ENCODE measurements around the gene TRIM54. TPM values are rescaled to one million over a fixed set of nuclear protein-coding genes. Genes with fewer than 3 reads are reported as not detected.

Gene TRIM54
- total and polyA plus RNA-seq, 9 donors: 0.12 to 0.72 (median 0.28) TPM; not detected in 3

DNA sequence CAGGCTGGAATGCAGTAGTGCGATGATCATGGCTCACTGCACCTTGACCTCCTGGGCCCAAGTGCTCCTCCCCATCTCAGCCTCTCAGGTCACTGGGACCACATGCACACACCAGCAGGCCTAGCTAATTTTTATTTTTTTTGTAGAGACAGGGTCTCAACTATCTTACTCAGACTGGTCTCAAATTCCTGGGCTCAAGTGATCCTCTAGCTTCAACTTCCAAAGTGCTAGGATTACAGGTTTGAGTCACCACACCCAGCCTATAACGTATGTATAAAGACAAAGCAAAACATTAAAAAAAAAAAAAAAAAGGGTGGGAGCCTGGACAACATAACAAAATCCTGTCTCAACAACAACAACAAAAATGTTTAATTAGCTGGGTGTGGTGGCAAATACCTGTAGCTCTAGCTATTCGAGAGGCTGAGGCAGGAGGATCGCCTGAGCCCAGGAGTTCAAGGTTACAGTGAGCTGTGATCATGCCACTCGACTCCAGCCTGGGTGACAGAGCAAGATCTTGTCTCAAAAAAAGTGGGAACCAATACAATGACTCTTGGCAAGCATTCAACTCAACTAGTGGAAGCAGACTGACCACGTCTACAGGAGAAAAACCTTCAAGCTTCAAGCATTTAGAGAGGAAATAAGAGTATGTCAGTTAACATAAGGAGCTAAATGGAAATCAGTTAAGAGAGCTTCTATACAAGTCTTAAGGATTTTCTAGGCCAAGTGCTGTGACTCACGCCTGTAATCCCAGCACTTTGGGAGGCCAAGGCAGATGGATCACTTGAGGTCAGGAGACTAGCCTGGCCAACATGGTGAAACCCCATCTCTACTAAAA lies 71.8 kb downstream of the TRIM54 start:
- TF ChIP-seq POLR2A (IDR thresholded peaks at IDR 0.05) (no peak), EP300 (IDR thresholded peaks at IDR 0.05) (no peak)
- TF ChIP-seq, protein P1, sequence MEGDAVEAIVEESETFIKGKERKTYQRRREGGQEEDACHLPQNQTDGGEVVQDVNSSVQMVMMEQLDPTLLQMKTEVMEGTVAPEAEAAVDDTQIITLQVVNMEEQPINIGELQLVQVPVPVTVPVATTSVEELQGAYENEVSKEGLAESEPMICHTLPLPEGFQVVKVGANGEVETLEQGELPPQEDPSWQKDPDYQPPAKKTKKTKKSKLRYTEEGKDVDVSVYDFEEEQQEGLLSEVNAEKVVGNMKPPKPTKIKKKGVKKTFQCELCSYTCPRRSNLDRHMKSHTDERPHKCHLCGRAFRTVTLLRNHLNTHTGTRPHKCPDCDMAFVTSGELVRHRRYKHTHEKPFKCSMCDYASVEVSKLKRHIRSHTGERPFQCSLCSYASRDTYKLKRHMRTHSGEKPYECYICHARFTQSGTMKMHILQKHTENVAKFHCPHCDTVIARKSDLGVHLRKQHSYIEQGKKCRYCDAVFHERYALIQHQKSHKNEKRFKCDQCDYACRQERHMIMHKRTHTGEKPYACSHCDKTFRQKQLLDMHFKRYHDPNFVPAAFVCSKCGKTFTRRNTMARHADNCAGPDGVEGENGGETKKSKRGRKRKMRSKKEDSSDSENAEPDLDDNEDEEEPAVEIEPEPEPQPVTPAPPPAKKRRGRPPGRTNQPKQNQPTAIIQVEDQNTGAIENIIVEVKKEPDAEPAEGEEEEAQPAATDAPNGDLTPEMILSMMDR (IDR thresholded peaks at IDR 0.05): no peak
- no peak for DNase-seq
- Histone ChIP-seq H3K4me3 (no peak overlapping the region), H3K27me3 (no peaks in the 10 kb centered on the region), H3K36me3 (no peaks in the 10 kb centered on the region), H3K9me3 (no peaks in the 10 kb centered on the region), H3K4me1 (ENCODE audit: insufficient read depth) (peaks cover 7% of the 10 kb centered on the region), H3K27ac (no peak overlapping the region)
- WGBS, 3 donors: 69 to 74% (median 71%) methylated on average over 7 of the region's 7 CpGs
- intact Hi-C loops (cut with DNase I): no loop called here

DNA sequence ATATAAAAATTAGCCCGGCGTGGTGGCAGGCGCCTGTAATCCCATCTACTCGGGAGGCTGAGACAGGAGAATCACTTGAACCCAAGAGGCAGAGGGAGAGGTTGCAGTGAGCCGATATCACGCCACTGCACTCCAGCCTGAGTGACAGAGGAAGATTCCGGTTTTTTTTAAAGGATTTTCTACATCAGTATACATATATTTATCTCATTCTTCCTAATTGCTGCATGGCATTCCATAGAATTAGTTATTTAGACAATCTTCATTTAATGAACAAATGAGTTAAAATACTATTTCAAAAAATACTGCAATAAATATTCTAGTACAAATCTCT lies 72.3 kb downstream of the TRIM54 start:
- peaks cover 7% of the 10 kb centered on the region for H3K4me1 ChIP-seq (ENCODE audit: insufficient read depth)
- no peaks in the 10 kb centered on the region for H3K27me3 ChIP-seq
- 88 to 93% (median 89%) methylated on average over 7 of the region's 7 CpGs for WGBS, 3 donors
- no peak for DNase-seq
- H3K36me3 ChIP-seq: no peaks in the 10 kb centered on the region
- no peak overlapping the region for H3K4me3 ChIP-seq
- TF ChIP-seq EP300 (IDR thresholded peaks at IDR 0.05): no peak
- TF ChIP-seq, protein P1 (IDR thresholded peaks at IDR 0.05): no peak
- intact Hi-C loops (cut with DNase I): no loop called here
- H3K27ac ChIP-seq: no peak overlapping the region
- H3K9me3 ChIP-seq: no peaks in the 10 kb centered on the region

DNA sequence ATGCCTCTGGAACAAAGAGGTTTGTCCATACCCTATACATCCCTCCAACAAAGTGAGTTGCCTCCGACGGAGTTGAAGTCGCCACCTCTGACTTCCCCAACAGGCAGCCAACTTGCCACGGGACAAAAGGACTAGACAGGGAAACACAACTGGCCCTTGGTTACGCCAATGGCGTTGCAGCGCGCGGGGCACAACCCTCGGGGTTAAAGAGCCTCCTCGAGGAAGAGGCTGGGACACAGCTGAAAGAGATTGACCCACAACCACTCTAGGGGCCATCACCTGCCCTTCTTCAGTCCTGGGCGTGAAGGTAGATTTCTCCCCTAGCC lies 73.8 kb downstream of the TRIM54 start:
- Histone ChIP-seq H3K4me1 (ENCODE audit: insufficient read depth) (peaks cover 7% of the 10 kb centered on the region), H3K27ac (peak overlapping the region; percentile 18 to 71), H3K27me3 (no peaks in the 10 kb centered on the region), H3K4me3 (peak overlapping the region; percentile 89), H3K36me3 (no peaks in the 10 kb centered on the region), H3K9me3 (no peaks in the 10 kb centered on the region)
- peak in 3 of 5 donors; percentile 23 to 44 (median 35) for DNase-seq
- intact Hi-C loops (cut with DNase I): no loop called here
- WGBS, 3 donors: 0 to 1% (median 0%) methylated on average over 12 of the region's 12 CpGs
- TF ChIP-seq, protein P1 (IDR thresholded peaks at IDR 0.05): no peak
- TF ChIP-seq POLR2A (IDR thresholded peaks at IDR 0.05) (no peak), EP300 (IDR thresholded peaks at IDR 0.05) (no peak)

DNA sequence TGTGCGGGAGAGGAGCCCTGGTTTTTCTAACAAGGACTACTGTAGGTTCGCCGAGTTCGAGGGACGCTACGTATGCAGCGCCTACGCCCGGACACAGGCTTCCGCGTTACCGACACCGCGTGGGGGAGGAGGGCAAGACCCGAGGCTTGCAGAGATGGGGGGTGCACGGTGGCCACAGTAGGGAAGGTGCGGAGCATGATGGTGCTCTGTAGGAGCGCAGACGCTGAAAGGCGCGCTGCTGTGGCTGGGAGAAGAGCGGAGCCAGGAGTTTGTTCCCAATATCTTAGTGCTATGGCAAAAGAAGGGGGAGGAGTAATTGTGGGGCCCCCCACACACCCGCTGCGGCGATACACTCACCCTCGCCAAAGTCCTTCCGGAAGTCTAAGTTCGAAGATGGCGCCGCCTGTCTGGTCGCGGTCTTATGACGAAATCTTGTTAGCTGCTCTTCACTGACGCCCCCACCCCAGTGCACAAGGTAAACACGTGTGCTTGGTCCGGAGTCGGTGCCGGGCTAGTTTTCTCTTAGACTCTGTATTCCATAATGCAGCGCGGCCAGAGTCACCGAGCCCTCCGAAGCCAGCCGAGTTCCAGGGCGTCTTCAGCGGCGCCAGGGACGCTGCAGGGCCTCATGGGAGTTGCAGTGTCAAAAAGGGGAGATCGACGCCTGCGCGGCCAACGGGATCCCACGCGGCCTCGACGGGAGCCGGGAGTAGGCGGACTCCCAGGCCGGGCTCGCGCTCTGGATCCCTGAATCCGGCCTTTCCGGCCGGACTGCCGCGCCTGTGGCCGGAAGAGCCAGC lies 74.4 kb downstream of the TRIM54 start, which contains the start of gene GTF3C2:
Gene GTF3C2, minus strand, starts transcription at position 383 of the 800 bp plus-strand sequence. CDS start 13,210 bp downstream, outside the sequence.
- H3K27me3 ChIP-seq: no peaks in the 10 kb centered on the region
- WGBS, 3 donors: 0 to 1% (median 0%) methylated on average over 67 of the region's 67 CpGs
- no peak for TF ChIP-seq EP300 (IDR thresholded peaks at IDR 0.05)
- TF ChIP-seq, protein P1 (IDR thresholded peaks at IDR 0.05): peak in 1 of 3 donors; percentile 10
- TF ChIP-seq POLR2A (IDR thresholded peaks at IDR 0.05): peak; percentile 38
- no peaks in the 10 kb centered on the region for H3K36me3 ChIP-seq
- peak; percentile 92 to 97 (median 93) for DNase-seq
- H3K27ac ChIP-seq: peak within 1 kb of the TSS; percentile 18 to 71
- peaks cover 7% of the 10 kb centered on the region for H3K4me1 ChIP-seq (ENCODE audit: insufficient read depth)
- intact Hi-C loops (cut with DNase I): no loop called here
- H3K4me3 ChIP-seq: peak within 1 kb of the TSS; percentile 89
- H3K9me3 ChIP-seq: no peaks in the 10 kb centered on the region

Other genes starting within 250 kb of the TRIM54 start
- 100 to 1,000 TPM in 1 of 7 donors, 10 to 100 TPM in 6; 26.5 to 101 (median 73.9) TPM for gene TMEM214, start 249.5 kb upstream of the TRIM54 start, total RNA-seq
- gene TMEM214, start 249.5 kb upstream of the TRIM54 start, polyA plus RNA-seq: 10 to 100 TPM; 41.7 to 66.2 TPM
- gene AGBL5, start 230.8 kb upstream of the TRIM54 start, total RNA-seq: 10 to 100 TPM; 11.7 to 26.9 (median 23.9) TPM
- 10 to 100 TPM; 17.6 to 24.8 TPM for gene AGBL5, start 230.8 kb upstream of the TRIM54 start, polyA plus RNA-seq
- 100 to 1,000 TPM; 201 to 319 (median 264) TPM for gene OST4, start 210.8 kb upstream of the TRIM54 start, total RNA-seq
- gene OST4, start 210.8 kb upstream of the TRIM54 start, polyA plus RNA-seq: 100 to 1,000 TPM; 379 to 588 TPM
- gene EMILIN1, start 203.8 kb upstream of the TRIM54 start, total RNA-seq: 100 to 1,000 TPM; 121 to 321 (median 264) TPM
- gene EMILIN1, start 203.8 kb upstream of the TRIM54 start, polyA plus RNA-seq: 100 to 1,000 TPM in 1 of 2 donors, 1 to 10 TPM in 1; 8.6 to 177 TPM
- 10 to 100 TPM in 1 of 7 donors, 1 to 10 TPM in 6; 1.3 to 10.7 (median 8.0) TPM for gene KHK, start 195.7 kb upstream of the TRIM54 start, total RNA-seq
- gene KHK, start 195.7 kb upstream of the TRIM54 start, polyA plus RNA-seq: 1 to 10 TPM; 2.7 to 3.9 TPM
- 10 to 100 TPM in 5 of 7 donors, 1 to 10 TPM in 2; 7.9 to 23.9 (median 17.6) TPM for gene CGREF1, start 163.3 kb upstream of the TRIM54 start, total RNA-seq
- gene CGREF1, start 163.3 kb upstream of the TRIM54 start, polyA plus RNA-seq: 1 to 10 TPM; 7.9 to 9.5 TPM
- 1 to 10 TPM in 5 of 7 donors, not detected in 2; 1.1 to 2.4 (median 1.5) TPM for gene ABHD1, start 158.6 kb upstream of the TRIM54 start, total RNA-seq
- 1 to 10 TPM in 1 of 2 donors, under 1 TPM in 1; 0.86 to 1.6 TPM for gene ABHD1, start 158.6 kb upstream of the TRIM54 start, polyA plus RNA-seq
- 100 to 1,000 TPM in 1 of 7 donors, 10 to 100 TPM in 6; 42.7 to 113 (median 70.8) TPM for gene PREB, start 147.8 kb upstream of the TRIM54 start, total RNA-seq
- gene PREB, start 147.8 kb upstream of the TRIM54 start, polyA plus RNA-seq: 10 to 100 TPM; 43.5 to 62.3 TPM
- not detected for gene PRR30, start 143.0 kb upstream of the TRIM54 start, total RNA-seq
- not detected for gene PRR30, start 143.0 kb upstream of the TRIM54 start, polyA plus RNA-seq
- gene TCF23, start 133.4 kb upstream of the TRIM54 start, total RNA-seq: 10 to 100 TPM in 5 of 7 donors, 1 to 10 TPM in 2; 8.4 to 72.2 (median 41.7) TPM
- gene TCF23, start 133.4 kb upstream of the TRIM54 start, polyA plus RNA-seq: 10 to 100 TPM; 31.7 to 56.1 TPM
- gene ATRAID, start 70.4 kb upstream of the TRIM54 start, total RNA-seq: 100 to 1,000 TPM; 123 to 198 (median 135) TPM
- 100 to 1,000 TPM; 199 to 318 TPM for gene ATRAID, start 70.4 kb upstream of the TRIM54 start, polyA plus RNA-seq
- 10 to 100 TPM; 14.2 to 37.9 (median 21.4) TPM for gene SLC5A6, start 70.2 kb upstream of the TRIM54 start, total RNA-seq
- gene SLC5A6, start 70.2 kb upstream of the TRIM54 start, polyA plus RNA-seq: 10 to 100 TPM; 11.2 to 13.9 TPM
- gene CAD, start 65.1 kb upstream of the TRIM54 start, total RNA-seq: 10 to 100 TPM; 15.3 to 53.9 (median 36.3) TPM
- gene CAD, start 65.1 kb upstream of the TRIM54 start, polyA plus RNA-seq: 10 to 100 TPM; 11.9 to 16.2 TPM
- 1 to 10 TPM in 1 of 7 donors, under 1 TPM in 3, not detected in 3; 0.23 to 1.1 (median 0.45) TPM for gene SLC30A3, start 19.4 kb upstream of the TRIM54 start, total RNA-seq
- gene SLC30A3, start 19.4 kb upstream of the TRIM54 start, polyA plus RNA-seq: under 1 TPM; 0.27 to 0.38 TPM
- under 1 TPM in 1 of 7 donors, not detected in 6; 0.56 TPM for gene DNAJC5G, start 7.0 kb upstream of the TRIM54 start, total RNA-seq
- under 1 TPM; 0.16 to 0.83 TPM for gene DNAJC5G, start 7.0 kb upstream of the TRIM54 start, polyA plus RNA-seq
- 1 to 10 TPM; 1.4 to 5.6 (median 1.6) TPM for gene UCN, start 26.0 kb downstream of the TRIM54 start, total RNA-seq
- gene UCN, start 26.0 kb downstream of the TRIM54 start, polyA plus RNA-seq: 1 to 10 TPM in 1 of 2 donors, not detected in 1; 1.5 TPM
- 10 to 100 TPM; 47.0 to 64.3 (median 59.9) TPM for gene MPV17, start 40.7 kb downstream of the TRIM54 start, total RNA-seq
- gene MPV17, start 40.7 kb downstream of the TRIM54 start, polyA plus RNA-seq: 100 to 1,000 TPM in 1 of 2 donors, 10 to 100 TPM in 1; 61.8 to 169 TPM
- gene GTF3C2, start 74.3 kb downstream of the TRIM54 start, total RNA-seq: 10 to 100 TPM; 32.8 to 57.7 (median 45.8) TPM
- gene GTF3C2, start 74.3 kb downstream of the TRIM54 start, polyA plus RNA-seq: 10 to 100 TPM; 26.8 to 49.9 TPM
- gene EIF2B4, start 87.9 kb downstream of the TRIM54 start, total RNA-seq: 10 to 100 TPM; 28.0 to 46.8 (median 39.0) TPM
- gene EIF2B4, start 87.9 kb downstream of the TRIM54 start, polyA plus RNA-seq: 10 to 100 TPM; 37.0 to 39.9 TPM
- 100 to 1,000 TPM in 4 of 7 donors, 10 to 100 TPM in 3; 72.3 to 111 (median 100) TPM for gene SNX17, start 88.2 kb downstream of the TRIM54 start, total RNA-seq
- gene SNX17, start 88.2 kb downstream of the TRIM54 start, polyA plus RNA-seq: 10 to 100 TPM; 82.5 to 94.3 TPM
- gene ZNF513, start 98.3 kb downstream of the TRIM54 start, total RNA-seq: 10 to 100 TPM in 6 of 7 donors, 1 to 10 TPM in 1; 4.8 to 24.1 (median 13.6) TPM
- 10 to 100 TPM in 1 of 2 donors, 1 to 10 TPM in 1; 3.4 to 11.0 TPM for gene ZNF513, start 98.3 kb downstream of the TRIM54 start, polyA plus RNA-seq
- gene PPM1G, start 127.2 kb downstream of the TRIM54 start, total RNA-seq: 10 to 100 TPM; 27.2 to 57.4 (median 48.0) TPM
- gene PPM1G, start 127.2 kb downstream of the TRIM54 start, polyA plus RNA-seq: 10 to 100 TPM; 41.0 to 89.4 TPM
- gene NRBP1, start 146.2 kb downstream of the TRIM54 start, total RNA-seq: 100 to 1,000 TPM in 1 of 7 donors, 10 to 100 TPM in 6; 50.8 to 108 (median 90.0) TPM
- gene NRBP1, start 146.2 kb downstream of the TRIM54 start, polyA plus RNA-seq: 100 to 1,000 TPM in 1 of 2 donors, 10 to 100 TPM in 1; 79.0 to 169 TPM
- gene KRTCAP3, start 160.0 kb downstream of the TRIM54 start, total RNA-seq: 10 to 100 TPM in 1 of 7 donors, 1 to 10 TPM in 6; 2.0 to 34.5 (median 4.4) TPM
- gene KRTCAP3, start 160.0 kb downstream of the TRIM54 start, polyA plus RNA-seq: 1 to 10 TPM in 1 of 2 donors, under 1 TPM in 1; 0.82 to 2.8 TPM
- gene IFT172, start 207.3 kb downstream of the TRIM54 start, total RNA-seq: 10 to 100 TPM; 37.0 to 52.1 (median 43.9) TPM
- 10 to 100 TPM; 23.9 to 28.9 TPM for gene IFT172, start 207.3 kb downstream of the TRIM54 start, polyA plus RNA-seq
- gene FNDC4, start 212.8 kb downstream of the TRIM54 start, total RNA-seq: 100 to 1,000 TPM in 1 of 7 donors, 10 to 100 TPM in 6; 27.3 to 117 (median 53.1) TPM
- 10 to 100 TPM; 40.2 to 62.3 TPM for gene FNDC4, start 212.8 kb downstream of the TRIM54 start, polyA plus RNA-seq
- 10 to 100 TPM in 3 of 7 donors, 1 to 10 TPM in 4; 1.3 to 14.5 (median 5.4) TPM for gene GCKR, start 214.4 kb downstream of the TRIM54 start, total RNA-seq
- 1 to 10 TPM; 4.6 to 4.7 TPM for gene GCKR, start 214.4 kb downstream of the TRIM54 start, polyA plus RNA-seq

All from ovary (tissue), 9 donors.